Measurements from ENCODE around the gene VAPB. TPM values are rescaled to one million over a fixed set of nuclear protein-coding genes. Genes with fewer than 3 reads are reported as not detected.
A peak's percentile ranks its signal among the peaks of the same experiment; 100 is the strongest.
"Not testable (repeated sequence)": the region's sequence is repeated elsewhere in the genome, so short reads cannot be mapped to it uniquely, and the experiment has no call there.

VAPB gene, protein sequence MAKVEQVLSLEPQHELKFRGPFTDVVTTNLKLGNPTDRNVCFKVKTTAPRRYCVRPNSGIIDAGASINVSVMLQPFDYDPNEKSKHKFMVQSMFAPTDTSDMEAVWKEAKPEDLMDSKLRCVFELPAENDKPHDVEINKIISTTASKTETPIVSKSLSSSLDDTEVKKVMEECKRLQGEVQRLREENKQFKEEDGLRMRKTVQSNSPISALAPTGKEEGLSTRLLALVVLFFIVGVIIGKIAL
- 9.1 and 12.3 TPM in 2 replicates for total RNA-seq (2014; rRNA removed; shearing (Covaris generic))

DNA sequence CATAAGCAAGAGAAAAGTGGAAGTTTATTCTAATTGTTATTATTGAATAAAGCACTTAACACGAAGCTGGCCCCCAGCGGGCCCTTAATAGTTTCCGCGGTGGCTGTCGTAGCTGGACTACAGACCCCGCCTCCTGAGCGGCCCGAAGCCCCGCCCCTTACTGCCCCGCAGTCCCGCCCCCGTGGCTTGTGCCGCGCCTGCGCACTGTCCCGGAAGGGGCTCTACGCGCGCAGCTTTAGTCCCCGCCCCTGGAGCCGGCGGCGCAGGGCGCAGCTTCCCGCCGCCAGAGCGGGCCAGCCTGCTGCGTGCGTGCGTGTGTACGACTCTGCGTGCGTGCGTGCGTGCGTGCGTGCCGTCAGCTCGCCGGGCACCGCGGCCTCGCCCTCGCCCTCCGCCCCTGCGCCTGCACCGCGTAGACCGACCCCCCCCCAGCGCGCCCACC is at the start of gene VAPB:
Gene VAPB (plus strand): TSS at position 348 of the 442 bp plus-strand sequence. CDS start 231 bp downstream, outside the sequence.
- DNase-seq (ENCODE audit: low spot score), result peak; percentile 91

DNA sequence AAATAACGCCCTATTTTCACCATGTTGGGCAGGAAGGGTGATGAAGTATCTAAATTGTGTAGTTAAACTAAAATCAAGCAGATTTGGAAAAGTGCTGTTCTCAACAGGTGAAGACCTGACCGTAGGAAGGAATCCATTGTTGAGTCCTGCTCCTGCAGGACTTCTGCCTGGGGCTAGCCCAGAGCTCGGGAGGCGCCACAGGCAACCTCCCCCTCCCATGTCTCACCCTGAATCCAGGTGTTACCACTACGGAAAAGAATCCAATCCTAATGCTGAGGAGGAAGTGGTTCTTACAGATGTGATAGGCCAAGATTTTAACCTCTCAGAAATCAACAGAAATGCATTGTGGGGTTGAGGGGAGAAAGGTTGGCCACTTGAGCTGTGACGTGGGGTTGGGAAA is 49.3 kb upstream of the VAPB start:
- DNase-seq (ENCODE audit: low spot score), result no peak

DNA sequence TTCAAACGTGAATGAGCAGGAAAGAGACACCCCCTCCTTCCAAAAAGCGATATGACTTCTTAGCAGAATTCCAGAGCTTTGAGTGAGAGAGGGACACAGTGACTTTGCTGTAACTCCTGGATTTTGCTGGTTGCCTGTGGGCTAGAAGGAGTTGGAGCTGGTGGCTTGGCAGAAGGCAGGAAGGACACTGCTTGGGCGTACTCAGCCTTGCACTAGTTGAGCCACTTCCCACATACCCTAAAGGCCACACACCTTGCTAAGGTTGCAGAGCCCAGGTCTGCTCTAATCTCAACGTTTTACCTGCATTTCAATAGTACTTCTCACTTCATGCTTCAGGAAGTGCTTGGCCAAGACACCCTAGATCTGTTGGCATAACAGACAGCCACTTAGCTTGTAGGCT is 48.9 kb upstream of the VAPB start:
- DNase-seq (ENCODE audit: low spot score), result no peak

DNA sequence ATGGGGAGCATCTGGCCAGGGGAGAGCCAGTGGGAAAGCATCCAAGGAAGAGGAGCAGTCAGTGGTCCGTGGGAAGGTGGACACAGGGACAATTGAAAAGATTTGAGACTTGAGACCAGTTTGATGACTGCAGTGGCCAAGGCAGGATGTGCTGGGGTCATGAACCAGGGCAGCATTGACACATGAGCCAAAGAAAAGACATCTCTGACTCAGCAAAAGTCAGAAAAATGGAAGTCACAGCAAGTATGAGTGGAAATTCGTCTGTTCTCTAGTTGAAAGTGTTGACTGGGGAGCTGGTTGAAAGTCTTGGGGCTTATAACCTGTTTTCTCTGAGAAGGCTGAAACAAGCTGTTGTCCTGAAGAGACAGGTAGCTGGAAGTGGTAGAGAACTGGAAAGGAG is 48.2 kb upstream of the VAPB start:
- DNase-seq (ENCODE audit: low spot score), result no peak

DNA sequence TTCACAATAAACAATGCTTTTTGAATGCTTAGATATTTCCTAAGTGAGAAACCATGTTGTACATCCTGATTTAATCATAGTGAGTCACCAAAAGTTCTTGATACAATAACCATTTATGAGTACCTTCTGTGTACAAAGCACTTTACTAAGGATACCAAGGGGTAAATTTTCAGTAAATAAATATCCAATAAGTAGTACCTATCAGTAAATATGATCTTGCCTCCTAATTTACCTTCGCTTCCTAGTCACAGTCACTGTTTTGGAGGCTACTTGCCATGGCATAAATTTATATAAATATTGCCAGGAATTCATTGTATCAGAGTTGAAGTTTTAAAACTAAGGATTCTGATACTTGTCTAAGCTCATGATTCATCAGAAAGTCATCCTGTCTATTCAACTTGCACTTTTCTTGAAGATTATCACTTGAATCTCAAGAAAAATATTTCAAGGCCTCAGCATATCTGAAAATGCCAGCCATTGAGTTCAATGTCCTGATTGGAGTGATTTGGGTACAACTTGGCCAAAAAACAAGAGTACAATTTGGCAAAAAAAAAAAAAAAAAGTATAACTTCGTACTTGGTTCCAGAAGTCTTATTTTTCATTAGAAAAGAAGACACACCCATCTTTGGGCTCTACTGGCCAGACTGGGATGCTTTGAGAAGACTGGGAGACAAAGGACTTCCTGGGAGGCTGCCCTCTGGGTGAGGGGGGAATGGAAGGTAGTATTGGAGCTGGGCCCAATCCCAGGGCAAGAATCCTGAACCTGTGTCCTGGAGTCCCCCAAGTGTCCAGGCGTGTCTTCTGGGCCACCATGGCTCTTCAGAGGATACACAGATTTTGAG is 46.7 kb upstream of the VAPB start:
- no peak for DNase-seq (ENCODE audit: low spot score)

DNA sequence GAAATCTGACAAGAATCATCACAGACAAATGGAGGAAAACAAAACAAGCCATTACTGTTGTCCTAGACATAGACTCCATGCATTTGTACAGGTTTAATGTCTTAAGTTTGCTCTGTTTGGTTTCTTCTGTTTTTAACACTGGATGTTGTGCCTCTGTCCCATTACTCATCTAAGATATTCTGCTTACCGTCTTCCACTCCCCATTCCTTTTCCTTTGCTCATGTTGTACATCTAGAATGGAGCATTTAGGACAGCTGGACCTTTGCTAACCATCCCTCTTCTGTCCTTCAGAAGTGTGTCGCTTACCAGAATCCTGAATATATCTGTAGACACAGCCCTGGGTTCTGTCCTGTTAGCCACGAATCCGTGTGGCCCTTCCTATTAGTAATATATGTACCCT is 44.3 kb upstream of the VAPB start:
- DNase-seq (ENCODE audit: low spot score), result no peak

DNA sequence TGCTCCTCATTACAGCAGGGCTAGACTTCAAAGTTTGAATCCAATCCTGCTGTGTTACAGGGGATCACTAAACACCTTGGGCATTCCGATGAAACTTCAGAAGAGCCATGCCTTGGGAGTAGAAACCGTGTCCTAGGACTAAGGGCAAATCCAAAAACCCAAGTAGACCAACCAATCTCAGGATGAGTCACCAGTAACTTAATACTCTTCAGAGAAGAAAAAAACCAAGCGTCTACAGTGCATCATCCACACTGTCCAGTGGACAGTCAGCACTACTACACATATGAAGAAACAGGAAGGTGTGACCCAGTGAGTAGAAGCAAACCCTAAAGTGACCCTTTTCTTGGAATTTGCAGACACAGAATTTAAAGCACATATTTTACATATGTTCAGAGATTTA is 39.5 kb upstream of the VAPB start:
- peak; percentile 29 for DNase-seq (ENCODE audit: low spot score)

DNA sequence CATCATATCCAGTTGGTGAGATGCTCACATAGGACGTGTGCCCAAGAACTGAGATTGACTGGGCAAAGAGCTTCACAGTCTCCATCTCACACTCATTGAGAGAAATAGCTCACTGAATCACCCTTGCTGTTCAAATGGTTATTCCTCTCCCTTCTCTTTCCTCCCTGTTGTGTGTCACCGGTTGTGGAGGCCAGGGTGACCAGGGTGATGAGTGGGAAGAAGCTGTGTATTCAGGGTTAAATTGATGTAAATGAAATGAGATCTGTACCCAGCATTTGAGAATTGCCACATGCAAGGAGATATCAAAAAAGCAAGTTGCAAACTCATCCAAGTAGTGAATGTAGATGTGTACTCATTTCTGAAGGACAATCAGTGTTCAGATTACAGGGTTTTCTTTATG is 36.6 kb upstream of the VAPB start:
- DNase-seq (ENCODE audit: low spot score), result no peak

DNA sequence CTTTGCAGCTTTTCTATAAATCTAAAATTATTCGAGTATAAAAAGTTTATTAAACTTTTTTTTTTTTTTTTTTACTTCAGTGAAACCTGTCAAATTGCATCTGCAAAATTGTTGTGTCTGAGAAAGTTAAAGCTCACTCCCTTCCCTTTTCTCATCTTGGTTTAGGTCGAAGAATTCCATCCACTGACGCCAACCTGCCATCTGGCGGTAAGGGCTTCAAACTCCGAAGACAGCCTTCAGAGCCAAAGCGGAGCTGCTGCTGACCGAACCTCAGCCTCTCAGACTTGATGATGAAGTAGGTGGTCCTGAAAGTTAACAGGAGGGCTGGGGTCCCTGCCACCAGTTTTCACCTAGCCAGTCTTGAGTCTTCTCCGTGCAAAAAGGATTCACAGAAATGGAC is 29.6 kb upstream of the VAPB start:
- no peak for DNase-seq (ENCODE audit: low spot score)

DNA sequence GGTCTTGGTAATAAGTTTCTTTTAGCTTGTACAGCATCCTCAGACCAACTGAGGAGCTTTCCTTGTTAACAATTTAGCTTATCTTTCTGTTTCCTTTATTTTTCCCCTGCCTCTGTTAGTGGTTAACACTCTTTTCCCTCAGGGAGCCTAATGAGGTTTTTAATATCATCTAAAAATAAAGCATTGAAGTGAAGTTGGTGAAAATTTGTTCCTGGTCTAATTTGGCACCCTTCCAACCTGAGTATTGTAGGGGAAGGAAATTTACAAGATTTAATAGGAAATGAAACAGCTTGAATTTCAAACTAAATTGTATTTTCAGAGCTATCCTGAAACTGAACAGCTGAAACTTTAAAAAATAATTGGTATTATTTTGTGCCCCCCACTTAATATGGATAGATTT is 28.1 kb upstream of the VAPB start:
- DNase-seq (ENCODE audit: low spot score), result no peak

DNA sequence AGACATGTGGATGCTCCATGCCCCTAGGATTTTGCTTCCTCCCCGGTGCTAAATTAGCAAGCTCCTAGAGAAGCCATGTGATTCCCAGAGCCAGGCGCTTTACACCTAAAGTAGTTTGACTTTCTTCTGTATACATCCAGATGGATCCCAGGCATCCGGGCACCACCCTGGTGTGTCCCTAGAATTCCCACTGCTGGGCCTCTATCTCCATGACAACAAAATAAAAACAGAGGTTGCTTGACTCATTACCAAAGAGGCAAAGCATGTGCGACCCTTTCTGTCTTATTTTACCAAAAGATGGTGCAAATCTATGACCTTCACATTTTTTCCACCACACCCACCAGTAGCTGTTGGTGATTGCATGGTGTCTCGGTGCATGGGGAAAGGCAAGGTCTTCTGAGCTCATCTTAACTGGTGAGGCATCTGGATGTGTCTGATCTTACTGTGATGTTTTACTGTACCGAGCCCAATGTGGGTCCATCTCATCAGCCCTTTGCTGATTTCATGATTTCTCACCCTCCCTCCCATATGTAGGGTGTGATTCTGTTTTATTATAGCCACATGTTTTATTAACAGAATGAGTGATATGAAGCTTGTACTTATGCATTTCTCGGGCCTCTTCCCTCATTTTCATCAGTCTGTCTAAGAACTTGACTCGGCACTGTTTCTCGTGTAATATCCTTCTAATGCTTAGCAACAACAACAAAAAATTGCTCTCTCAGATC is 27.4 kb upstream of the VAPB start:
- DNase-seq (ENCODE audit: low spot score), result no peak

DNA sequence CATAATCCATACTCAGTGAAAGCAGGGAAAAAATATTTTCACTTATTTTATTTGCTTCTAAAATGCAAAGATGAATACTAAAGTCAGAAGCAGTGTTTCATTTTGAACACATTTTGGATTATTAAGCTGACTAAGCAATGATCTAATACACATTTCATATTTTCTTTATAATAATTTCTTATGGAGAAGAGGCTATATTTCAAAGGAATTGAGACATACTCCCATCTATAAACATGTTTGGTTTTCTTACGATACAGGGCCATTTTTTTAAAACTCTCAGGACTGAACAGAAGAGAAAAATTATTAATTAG is 26.9 kb upstream of the VAPB start:
- DNase-seq (ENCODE audit: low spot score), result no peak

DNA sequence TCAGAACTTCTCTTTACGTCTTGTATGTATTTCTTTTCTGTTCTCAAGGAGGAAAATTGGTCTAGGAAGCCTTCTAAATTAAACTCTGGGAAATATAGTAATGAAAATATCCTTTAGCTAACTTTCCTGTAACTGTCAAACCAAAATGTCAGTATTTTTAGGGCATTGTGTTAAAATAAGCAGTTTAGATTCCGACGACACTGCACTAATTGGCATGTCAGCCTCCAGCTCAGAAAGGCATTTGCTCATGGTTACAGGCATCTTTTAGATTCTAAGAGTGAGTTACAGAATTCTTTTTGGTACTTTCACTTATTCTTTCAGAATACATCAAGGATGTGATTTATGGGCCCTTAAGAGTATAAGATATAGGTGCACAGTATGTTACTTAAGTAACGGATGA is 26.1 kb upstream of the VAPB start:
- no peak for DNase-seq (ENCODE audit: low spot score)

DNA sequence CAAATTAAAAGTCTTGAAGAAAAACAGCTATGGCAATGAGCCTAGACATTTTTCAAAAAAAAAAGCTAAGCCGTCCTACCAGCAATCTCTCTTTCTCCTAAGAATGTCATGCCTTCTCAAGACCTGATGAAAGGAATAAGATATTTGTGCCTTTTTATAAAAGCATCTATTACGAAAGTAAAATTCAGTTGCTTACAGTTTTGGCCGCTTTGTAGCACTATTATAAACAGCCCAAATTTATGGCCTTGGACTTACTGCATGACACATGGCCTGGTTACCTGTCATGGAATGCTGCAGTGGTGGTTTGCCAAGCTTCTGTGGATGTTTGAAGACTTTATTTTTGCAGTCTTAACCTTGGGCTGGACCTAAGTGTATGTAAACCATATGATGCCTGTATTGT is 22.2 kb upstream of the VAPB start:
- DNase-seq (ENCODE audit: low spot score), result no peak

DNA sequence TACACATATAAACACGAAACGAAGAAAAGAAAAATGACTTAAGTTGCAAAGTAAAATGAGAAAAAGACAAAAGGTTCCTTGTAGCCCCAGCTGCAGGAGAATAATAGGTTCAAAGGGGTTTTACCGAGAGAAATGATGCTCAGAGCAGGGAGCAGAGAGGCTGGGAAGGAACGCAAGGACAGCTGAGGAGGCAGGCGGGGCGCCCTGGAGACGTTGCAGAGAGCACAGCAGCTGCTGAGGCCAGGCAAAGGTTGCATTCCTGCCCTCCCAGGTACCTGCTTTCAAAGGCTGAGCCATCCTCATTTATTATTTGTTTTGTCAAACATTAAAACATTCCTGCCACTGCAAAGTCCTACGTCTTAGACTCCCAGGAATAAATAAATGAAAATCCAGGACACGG is 16.2 kb upstream of the VAPB start:
- DNase-seq (ENCODE audit: low spot score), result no peak

DNA sequence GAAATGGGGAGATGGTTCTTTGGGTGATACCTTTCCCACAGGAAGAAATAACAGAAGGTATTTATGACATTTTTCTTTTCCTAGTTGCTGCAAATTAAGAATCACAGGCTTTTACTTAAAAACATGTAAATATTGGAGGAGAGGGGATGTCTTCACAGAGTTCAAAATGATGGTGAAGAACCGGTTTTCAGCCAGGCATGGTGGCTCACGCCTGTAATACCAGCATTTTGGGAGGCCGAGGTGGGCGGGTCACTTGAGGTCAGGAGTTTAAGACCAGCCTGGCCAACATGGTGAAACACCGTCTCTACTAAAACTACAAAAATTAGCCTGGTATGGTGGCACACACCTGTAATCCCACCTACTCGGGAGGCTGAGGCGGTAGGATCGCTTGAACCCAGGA is 15.7 kb upstream of the VAPB start:
- DNase-seq (ENCODE audit: low spot score), result not testable (repeated sequence)

DNA sequence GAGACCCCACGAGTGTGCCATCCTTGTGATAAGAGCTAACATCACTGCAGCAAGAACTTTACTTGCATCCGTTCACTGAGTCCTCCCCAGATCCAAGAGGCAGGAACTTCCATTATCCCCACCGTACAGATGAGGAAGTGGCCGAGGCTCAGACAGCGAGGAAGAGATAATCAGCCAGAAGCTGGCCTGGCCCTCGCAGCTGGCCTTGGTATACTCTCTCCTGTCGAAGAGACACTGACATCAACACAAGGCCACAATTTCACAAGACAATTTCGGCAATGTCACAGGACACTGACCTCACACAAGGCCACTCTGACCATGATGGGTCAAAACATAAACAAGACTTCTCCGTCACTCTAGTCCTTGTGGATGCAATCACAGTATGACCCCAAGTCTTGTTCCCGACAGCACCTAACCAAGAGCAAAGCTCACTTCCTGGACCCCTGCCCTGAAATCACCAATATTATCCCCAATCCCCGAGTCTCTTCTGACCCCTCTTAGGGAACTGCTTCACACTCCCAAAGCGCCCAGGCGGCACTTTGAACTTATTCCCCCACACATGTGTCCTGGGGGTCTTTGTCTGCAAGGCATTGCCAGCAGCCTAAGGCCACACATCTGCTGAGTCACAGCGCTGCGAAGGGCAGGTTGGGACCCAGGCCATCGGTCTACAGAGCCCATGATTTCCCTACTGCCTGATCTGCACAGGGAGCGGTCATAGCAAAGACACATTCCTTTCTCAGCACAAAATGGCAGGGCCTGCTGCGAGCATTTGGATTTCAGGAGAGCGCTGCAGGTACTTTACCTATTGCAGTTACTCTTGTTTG is 14.8 kb upstream of the VAPB start:
- DNase-seq (ENCODE audit: low spot score), result no peak

DNA sequence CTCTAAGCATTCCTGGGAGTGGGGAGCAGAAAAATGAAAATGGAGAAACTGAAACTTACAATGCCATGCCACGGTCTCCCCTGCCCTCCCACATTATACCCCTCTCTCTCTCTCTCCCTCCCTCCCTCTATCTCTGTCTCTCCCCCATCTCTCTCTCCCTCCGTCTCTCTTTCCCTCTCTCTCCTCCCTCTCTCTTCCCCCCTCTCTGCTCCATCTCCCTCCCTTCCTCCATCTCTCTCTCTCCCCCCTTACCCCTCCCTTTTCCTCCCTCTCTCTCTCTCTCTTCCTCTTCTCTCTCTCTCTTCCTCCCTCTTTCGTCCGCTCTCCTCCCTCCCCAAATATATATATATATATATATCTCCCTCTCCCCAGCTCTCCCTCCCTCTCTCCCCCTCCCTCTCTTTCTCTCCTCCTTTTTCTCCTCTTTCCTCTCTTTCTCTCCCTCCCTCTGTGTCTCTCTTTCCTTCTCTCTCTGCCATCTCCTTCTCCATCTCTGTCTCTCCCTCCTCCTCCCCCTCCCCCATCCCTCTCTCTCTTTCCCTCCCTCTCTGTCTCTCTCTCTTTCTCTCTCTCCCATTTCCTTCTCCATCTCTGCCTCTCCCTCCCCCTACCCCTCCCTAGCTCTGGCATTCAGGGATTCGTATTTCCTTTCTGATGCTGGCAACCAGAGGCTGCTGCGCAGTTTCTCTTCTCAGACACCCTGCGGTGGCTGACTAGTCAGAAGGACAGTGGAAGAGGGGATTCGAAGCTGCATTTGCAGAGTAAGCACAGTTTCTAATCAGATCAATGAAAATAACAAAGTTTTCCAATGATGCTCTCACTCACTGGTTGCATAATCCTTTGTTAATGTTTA is 13.9 kb upstream of the VAPB start:
- no peak for DNase-seq (ENCODE audit: low spot score)

DNA sequence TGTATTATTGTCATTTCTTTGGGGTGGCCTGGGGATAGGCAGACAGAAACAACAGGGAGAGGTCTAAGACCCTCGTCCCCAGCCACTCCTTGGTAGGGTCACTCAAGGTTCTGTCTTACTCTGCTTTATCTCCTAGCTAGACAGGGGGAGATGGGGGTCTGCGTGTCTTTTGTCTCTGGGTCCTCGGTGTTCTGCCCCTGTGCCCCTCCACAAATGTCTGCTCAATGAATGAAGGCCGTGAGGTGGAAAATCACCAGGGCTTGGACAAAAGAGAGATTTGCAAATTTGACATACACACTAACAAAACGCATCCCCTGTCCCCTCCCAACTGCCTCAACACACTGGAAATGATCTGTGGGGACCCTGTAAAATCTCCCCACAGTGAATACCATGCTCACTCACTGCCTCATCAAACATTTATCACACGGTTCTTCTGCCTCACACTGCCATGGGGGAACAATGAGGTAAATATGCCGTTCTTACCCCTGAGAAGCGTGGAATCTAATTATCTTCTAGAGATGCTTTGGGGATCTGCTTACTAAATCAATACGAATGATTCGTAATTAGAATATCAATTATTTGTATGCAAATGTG is 13.2 kb upstream of the VAPB start:
- DNase-seq (ENCODE audit: low spot score), result no peak

DNA sequence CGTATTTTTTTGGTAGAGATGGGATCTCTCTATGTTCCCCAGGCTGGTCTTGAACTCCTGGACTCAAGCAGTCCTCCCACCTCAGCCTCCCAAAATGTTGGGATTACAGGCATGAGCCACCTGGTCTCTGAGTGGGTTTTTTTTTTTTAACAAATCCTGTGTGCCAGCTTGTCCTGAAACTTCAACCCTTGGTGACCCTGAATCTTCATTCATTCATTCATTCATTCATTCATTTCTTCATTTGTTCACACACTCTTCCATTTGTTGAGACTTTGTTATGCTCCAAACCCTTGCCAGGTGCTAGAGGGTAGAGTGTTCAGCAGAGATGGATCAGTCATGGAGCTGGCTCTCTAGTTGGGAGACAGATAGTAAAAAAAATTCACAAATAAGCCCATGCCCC is 12.0 kb upstream of the VAPB start:
- DNase-seq (ENCODE audit: low spot score), result no peak
